ENCODE measurements around the gene RHNO1. TPM values are rescaled to one million over a fixed set of nuclear protein-coding genes. Genes with fewer than 3 reads are reported as not detected.

The RHNO1 gene
- total RNA-seq, 1 experiment from 2014 or later, result 71.7 TPM

GRCh38 chr12:2891240-2892053 is 14.4 kb downstream of the RHNO1 start:
- Histone ChIP-seq H3K36me3 (ENCODE audit: insufficient read depth, low read length, poor library complexity, severe bottlenecking) (peaks cover 26% of the 10 kb centered on the region), H3K27me3 (replicated peaks; ENCODE audit: insufficient read depth, low read depth, low read length, poor library complexity) (no peaks in the 10 kb centered on the region), H3K4me1 (ENCODE audit: insufficient read depth, low read length, poor library complexity, severe bottlenecking) (peaks cover 14% of the 10 kb centered on the region), H3K27ac (ENCODE audit: low read depth, low read length, poor library complexity, severe bottlenecking) (peak overlapping the region; percentile 89), H3K9me3 (ENCODE audit: low read depth, low read length, poor library complexity, severe bottlenecking) (no peaks in the 10 kb centered on the region), H3K4me3 (ENCODE audit: low read depth, low read length, poor library complexity, severe bottlenecking) (peak overlapping the region; percentile 81)
- intact Hi-C loops (cut with micrococcal nuclease; ENCODE audit: unreplicated experiment), result loop anchor here (2.0 kb wide), 1 partner anchor 19 kb away; no protein-coding TSS in a partner anchor
- ChIA-PET CTCF (interaction anchor here (0.6 to 1.8 kb wide), 4 partner anchors 14 to 181 kb away, joined by 3 to 6 read pairs (median 4); partner anchors contain the start of genes FOXM1 and RHNO1), POLR2A (ENCODE audit: low non-redundant PET) (no interaction called here)
- no peak for TF ChIP-seq EZH2 (IDR thresholded peaks at IDR 0.05; ENCODE audit: borderline replicate concordance, low read depth, low read length, poor library complexity, severe bottlenecking)
- TF ChIP-seq CTCF (conservative IDR thresholded peaks at IDR 0.05; ENCODE audit: low read depth, low read length), result no peak
- BruUV-seq (replicated peaks), result TSS peak; percentile 39
- peak; percentile 78 for DNase-seq (ENCODE audit: low spot score)

GRCh38 chr12:2892246-2892645 is 15.2 kb downstream of the RHNO1 start:
- POLR2A ChIA-PET (ENCODE audit: low non-redundant PET), result no interaction called here
- H3K36me3 ChIP-seq (ENCODE audit: insufficient read depth, low read length, poor library complexity, severe bottlenecking), result peaks cover 18% of the 10 kb centered on the region
- H3K4me1 ChIP-seq (ENCODE audit: insufficient read depth, low read length, poor library complexity, severe bottlenecking), result peaks cover 14% of the 10 kb centered on the region
- no peak for DNase-seq (ENCODE audit: low spot score)
- H3K27me3 ChIP-seq (replicated peaks; ENCODE audit: insufficient read depth, low read depth, low read length, poor library complexity), result no peaks in the 10 kb centered on the region
- no peak overlapping the region for H3K27ac ChIP-seq (ENCODE audit: low read depth, low read length, poor library complexity, severe bottlenecking)
- H3K9me3 ChIP-seq (ENCODE audit: low read depth, low read length, poor library complexity, severe bottlenecking), result no peaks in the 10 kb centered on the region
- peak overlapping the region; percentile 81 for H3K4me3 ChIP-seq (ENCODE audit: low read depth, low read length, poor library complexity, severe bottlenecking)
- intact Hi-C loops (cut with micrococcal nuclease; ENCODE audit: unreplicated experiment), result no loop called here
- no TSS peak for BruUV-seq (replicated peaks)
- CTCF ChIA-PET, result interaction anchor here (0.6 to 1.0 kb wide), 2 partner anchors 52 to 149 kb away, joined by 3 to 5 read pairs; no protein-coding TSS in a partner anchor
- TF ChIP-seq CTCF (conservative IDR thresholded peaks at IDR 0.05; ENCODE audit: low read depth, low read length) (no peak), EZH2 (IDR thresholded peaks at IDR 0.05; ENCODE audit: borderline replicate concordance, low read depth, low read length, poor library complexity, severe bottlenecking) (no peak)

GRCh38 chr12:2893007-2893406 is 16.0 kb downstream of the RHNO1 start:
- ChIA-PET CTCF (interaction anchor here (1.0 kb wide), 1 partner anchor 149 kb away, joined by 5 read pairs; no protein-coding TSS in a partner anchor), POLR2A (ENCODE audit: low non-redundant PET) (no interaction called here)
- intact Hi-C loops (cut with micrococcal nuclease; ENCODE audit: unreplicated experiment), result no loop called here
- H3K36me3 ChIP-seq (ENCODE audit: insufficient read depth, low read length, poor library complexity, severe bottlenecking), result peaks cover 12% of the 10 kb centered on the region
- no peak for TF ChIP-seq CTCF (conservative IDR thresholded peaks at IDR 0.05; ENCODE audit: low read depth, low read length)
- no peak for TF ChIP-seq EZH2 (IDR thresholded peaks at IDR 0.05; ENCODE audit: borderline replicate concordance, low read depth, low read length, poor library complexity, severe bottlenecking)
- DNase-seq (ENCODE audit: low spot score), result peak; percentile 30
- H3K27ac ChIP-seq (ENCODE audit: low read depth, low read length, poor library complexity, severe bottlenecking), result no peak overlapping the region
- H3K27me3 ChIP-seq (replicated peaks; ENCODE audit: insufficient read depth, low read depth, low read length, poor library complexity), result no peaks in the 10 kb centered on the region
- BruUV-seq (replicated peaks), result no TSS peak
- peaks cover 14% of the 10 kb centered on the region for H3K4me1 ChIP-seq (ENCODE audit: insufficient read depth, low read length, poor library complexity, severe bottlenecking)
- no peak overlapping the region for H3K4me3 ChIP-seq (ENCODE audit: low read depth, low read length, poor library complexity, severe bottlenecking)
- H3K9me3 ChIP-seq (ENCODE audit: low read depth, low read length, poor library complexity, severe bottlenecking), result no peaks in the 10 kb centered on the region
